HepG2 (cell line): ENCODE measurements around the gene TOP2A. TPM values are rescaled to one million over a fixed set of nuclear protein-coding genes. Genes with fewer than 3 reads are reported as not detected.
A peak's percentile ranks its signal among the peaks of the same experiment; 100 is the strongest.

Experiments used
- ADNP ChIP-seq: sonication (generic); formaldehyde crosslinking; IDR thresholded peaks from 2 replicates; pipeline ENCODE4 v1.4.0; 2020; ENCODE audit warnings: missing genetic modification reagents
- AKAP8 ChIP-seq: sonication (generic); formaldehyde crosslinking; IDR thresholded peaks from 2 replicates; pipeline ENCODE4 v1.5.1; 2020; ENCODE audit warnings: mild to moderate bottlenecking, missing genetic modification reagents
- FOSL1 ChIP-seq: sonication (generic); formaldehyde crosslinking; IDR thresholded peaks from 2 replicates; pipeline ENCODE4 v1.9.0; 2021; ENCODE audit warnings: missing genetic modification reagents, borderline replicate concordance
- KLF16 ChIP-seq, 2 experiments: sonication (generic) in 1 of 2; formaldehyde crosslinking in 1 of 2; IDR thresholded peaks; 2 replicates each; pipeline versions ENCODE4 v1.6.1 to v1.8.0; 2016 to 2023; ENCODE audit warnings: missing genetic modification reagents in 2 of 2, missing compliant biosample characterization in 1 of 2
- MED13 ChIP-seq: sonication (generic); formaldehyde crosslinking; IDR thresholded peaks from 2 replicates; pipeline ENCODE4 v1.5.0; 2020; ENCODE audit warnings: missing genetic modification reagents
- NAIF1 ChIP-seq: sonication (generic); formaldehyde crosslinking; IDR thresholded peaks from 2 replicates; pipeline ENCODE4 v1.5.0; 2020; ENCODE audit warnings: mild to moderate bottlenecking, missing genetic modification reagents, borderline replicate concordance
- NFRKB ChIP-seq: fragments of 450-650 bp; IDR thresholded peaks from 2 replicates; pipeline ENCODE4 v1.6.1; 2017
- SRSF1 ChIP-seq: fragments of 200-400 bp; formaldehyde crosslinking; optimal IDR thresholded peaks from 2 replicates; pipeline ENCODE3; 2017; ENCODE audit warnings: mild to moderate bottlenecking, low read depth, low read length, moderate library complexity
- TAF1 ChIP-seq: sonication (generic); formaldehyde crosslinking; IDR thresholded peaks from 2 replicates; pipeline ENCODE4 v1.4.0; 2020; ENCODE audit warnings: missing genetic modification reagents
- ZMYM3 ChIP-seq: sonication (generic); formaldehyde crosslinking; IDR thresholded peaks from 2 replicates; pipeline ENCODE4 v1.5.1; 2020; ENCODE audit warnings: mild to moderate bottlenecking, missing genetic modification reagents
- ZNF3 ChIP-seq: IDR thresholded peaks from 2 replicates; pipeline ENCODE4 v1.7.0; 2017; ENCODE audit warnings: inconsistent platforms
- ZNF678 ChIP-seq: sonication (generic); formaldehyde crosslinking; IDR thresholded peaks from 2 replicates; pipeline ENCODE4 v1.4.0; 2020; ENCODE audit warnings: mild to moderate bottlenecking, missing genetic modification reagents
- ZNF772 ChIP-seq: sonication (generic); formaldehyde crosslinking; IDR thresholded peaks from 2 replicates; pipeline ENCODE4 v1.5.0; 2020; ENCODE audit warnings: mild to moderate bottlenecking, missing genetic modification reagents
- polyA plus RNA-seq, 8 experiments: library from polyadenylated mRNA; depleted of rRNA in 3 of 8; stranded (reverse) in 7 of 8; unstranded in 1 of 8; fragments of >200 nt; fragmentation: Illumina TruSeq in 4 of 8; extraction: Trizol in 4 of 8; gene quantifications; 2 replicates each; pipeline versions ENCODE4 v1.2.1 to v1.2.3, GENCODE V29; 2011 to 2016; ENCODE audit warnings: low read depth in 4 of 8, missing spikeins in 1 of 8, mixed read lengths in 1 of 8; ENCODE audit not compliant: insufficient read depth in 1 of 8
- total RNA-seq, 5 experiments: library from RNA; depleted of rRNA; stranded (reverse); fragments of >200 nt; fragmentation: Illumina TruSeq; extraction: Trizol; gene quantifications; 2 replicates each; pipeline ENCODE4 v1.2.3, GENCODE V29; 2016; ENCODE audit warnings: low read depth in 1 of 5
- TF ChIP-seq, protein P1 (sequence below): sonication (generic); formaldehyde crosslinking; IDR thresholded peaks from 2 replicates; pipeline ENCODE4 v1.4.0; 2020; ENCODE audit warnings: missing genetic modification reagents
- TF ChIP-seq, protein P2 (sequence below): sonication (generic); formaldehyde crosslinking; IDR thresholded peaks from 2 replicates; pipeline ENCODE4 v1.4.0; 2020; ENCODE audit warnings: mild to moderate bottlenecking, missing genetic modification reagents
- TF ChIP-seq, protein P3 (sequence below): sonication (generic); formaldehyde crosslinking; IDR thresholded peaks from 2 replicates; pipeline ENCODE4 v1.4.0; 2020; ENCODE audit warnings: missing genetic modification reagents, borderline replicate concordance

TOP2A gene
- total and polyA plus RNA-seq, 2 of the 13 experiments (the other 11 are each of a cell fraction or from before 2014, with no cell fraction given), result 108 to 327 TPM

DNA sequence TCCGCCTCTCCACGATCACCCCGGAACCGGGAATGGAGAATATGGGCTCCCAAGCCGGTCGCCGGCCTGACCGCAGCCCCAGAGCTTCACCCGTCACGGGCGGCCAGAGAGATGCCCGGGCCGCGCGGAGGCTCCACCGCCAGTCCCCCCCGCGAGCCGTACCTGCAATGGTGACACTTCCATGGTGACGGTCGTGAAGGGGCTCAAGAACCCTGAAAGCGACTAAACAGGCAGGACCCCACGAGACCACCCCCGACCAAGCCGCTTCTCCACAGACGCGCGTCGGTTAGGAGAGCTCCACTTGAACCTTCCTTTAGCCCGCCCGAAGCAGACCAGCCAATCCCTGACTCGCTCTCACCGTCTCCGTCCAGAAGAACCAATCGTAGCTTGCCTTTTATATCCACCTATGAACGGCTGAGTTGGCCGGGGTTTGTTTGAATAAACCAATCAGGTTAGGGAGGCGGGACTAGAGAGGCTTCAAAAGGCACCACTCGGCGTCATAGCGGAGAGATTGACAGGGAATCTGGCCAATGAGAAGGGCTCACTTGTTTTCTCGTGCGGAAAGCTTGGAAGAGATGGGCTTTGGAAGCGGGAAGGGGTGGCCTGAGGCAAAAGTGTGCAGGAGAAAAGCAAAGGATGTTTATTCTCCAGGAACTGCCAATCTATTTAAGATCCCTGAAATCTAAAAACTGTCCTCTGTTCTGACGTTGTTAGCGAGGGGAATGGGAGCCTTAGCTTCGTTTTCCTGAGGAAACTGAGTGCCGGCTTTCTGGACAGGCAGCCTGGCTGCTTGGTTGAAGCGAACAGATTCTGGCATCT is at the start of gene TOP2A (continued):
- TF ChIP-seq, protein P1, sequence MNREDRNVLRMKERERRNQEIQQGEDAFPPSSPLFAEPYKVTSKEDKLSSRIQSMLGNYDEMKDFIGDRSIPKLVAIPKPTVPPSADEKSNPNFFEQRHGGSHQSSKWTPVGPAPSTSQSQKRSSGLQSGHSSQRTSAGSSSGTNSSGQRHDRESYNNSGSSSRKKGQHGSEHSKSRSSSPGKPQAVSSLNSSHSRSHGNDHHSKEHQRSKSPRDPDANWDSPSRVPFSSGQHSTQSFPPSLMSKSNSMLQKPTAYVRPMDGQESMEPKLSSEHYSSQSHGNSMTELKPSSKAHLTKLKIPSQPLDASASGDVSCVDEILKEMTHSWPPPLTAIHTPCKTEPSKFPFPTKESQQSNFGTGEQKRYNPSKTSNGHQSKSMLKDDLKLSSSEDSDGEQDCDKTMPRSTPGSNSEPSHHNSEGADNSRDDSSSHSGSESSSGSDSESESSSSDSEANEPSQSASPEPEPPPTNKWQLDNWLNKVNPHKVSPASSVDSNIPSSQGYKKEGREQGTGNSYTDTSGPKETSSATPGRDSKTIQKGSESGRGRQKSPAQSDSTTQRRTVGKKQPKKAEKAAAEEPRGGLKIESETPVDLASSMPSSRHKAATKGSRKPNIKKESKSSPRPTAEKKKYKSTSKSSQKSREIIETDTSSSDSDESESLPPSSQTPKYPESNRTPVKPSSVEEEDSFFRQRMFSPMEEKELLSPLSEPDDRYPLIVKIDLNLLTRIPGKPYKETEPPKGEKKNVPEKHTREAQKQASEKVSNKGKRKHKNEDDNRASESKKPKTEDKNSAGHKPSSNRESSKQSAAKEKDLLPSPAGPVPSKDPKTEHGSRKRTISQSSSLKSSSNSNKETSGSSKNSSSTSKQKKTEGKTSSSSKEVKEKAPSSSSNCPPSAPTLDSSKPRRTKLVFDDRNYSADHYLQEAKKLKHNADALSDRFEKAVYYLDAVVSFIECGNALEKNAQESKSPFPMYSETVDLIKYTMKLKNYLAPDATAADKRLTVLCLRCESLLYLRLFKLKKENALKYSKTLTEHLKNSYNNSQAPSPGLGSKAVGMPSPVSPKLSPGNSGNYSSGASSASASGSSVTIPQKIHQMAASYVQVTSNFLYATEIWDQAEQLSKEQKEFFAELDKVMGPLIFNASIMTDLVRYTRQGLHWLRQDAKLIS (CRISPR knock-in tag), result no peak; the same call in 1 of the 2 replicates
- TF ChIP-seq, protein P2, sequence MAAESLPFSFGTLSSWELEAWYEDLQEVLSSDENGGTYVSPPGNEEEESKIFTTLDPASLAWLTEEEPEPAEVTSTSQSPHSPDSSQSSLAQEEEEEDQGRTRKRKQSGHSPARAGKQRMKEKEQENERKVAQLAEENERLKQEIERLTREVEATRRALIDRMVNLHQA, result no peak
- TF ChIP-seq, protein P3, sequence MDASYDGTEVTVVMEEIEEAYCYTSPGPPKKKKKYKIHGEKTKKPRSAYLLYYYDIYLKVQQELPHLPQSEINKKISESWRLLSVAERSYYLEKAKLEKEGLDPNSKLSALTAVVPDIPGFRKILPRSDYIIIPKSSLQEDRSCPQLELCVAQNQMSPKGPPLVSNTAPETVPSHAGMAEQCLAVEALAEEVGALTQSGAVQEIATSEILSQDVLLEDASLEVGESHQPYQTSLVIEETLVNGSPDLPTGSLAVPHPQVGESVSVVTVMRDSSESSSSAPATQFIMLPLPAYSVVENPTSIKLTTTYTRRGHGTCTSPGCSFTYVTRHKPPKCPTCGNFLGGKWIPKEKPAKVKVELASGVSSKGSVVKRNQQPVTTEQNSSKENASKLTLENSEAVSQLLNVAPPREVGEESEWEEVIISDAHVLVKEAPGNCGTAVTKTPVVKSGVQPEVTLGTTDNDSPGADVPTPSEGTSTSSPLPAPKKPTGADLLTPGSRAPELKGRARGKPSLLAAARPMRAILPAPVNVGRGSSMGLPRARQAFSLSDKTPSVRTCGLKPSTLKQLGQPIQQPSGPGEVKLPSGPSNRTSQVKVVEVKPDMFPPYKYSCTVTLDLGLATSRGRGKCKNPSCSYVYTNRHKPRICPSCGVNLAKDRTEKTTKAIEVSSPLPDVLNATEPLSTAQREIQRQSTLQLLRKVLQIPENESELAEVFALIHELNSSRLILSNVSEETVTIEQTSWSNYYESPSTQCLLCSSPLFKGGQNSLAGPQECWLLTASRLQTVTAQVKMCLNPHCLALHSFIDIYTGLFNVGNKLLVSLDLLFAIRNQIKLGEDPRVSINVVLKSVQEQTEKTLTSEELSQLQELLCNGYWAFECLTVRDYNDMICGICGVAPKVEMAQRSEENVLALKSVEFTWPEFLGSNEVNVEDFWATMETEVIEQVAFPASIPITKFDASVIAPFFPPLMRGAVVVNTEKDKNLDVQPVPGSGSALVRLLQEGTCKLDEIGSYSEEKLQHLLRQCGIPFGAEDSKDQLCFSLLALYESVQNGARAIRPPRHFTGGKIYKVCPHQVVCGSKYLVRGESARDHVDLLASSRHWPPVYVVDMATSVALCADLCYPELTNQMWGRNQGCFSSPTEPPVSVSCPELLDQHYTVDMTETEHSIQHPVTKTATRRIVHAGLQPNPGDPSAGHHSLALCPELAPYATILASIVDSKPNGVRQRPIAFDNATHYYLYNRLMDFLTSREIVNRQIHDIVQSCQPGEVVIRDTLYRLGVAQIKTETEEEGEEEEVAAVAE (CRISPR knock-in tag), result peak; percentile 98
- TF ChIP-seq FOSL1 (no peak), SRSF1 (peak; percentile 53), ZNF772 (CRISPR knock-in tag) (peak; percentile 76), ZMYM3 (CRISPR knock-in tag) (no peak; the same call in 1 of the 2 replicates), ZNF678 (CRISPR knock-in tag) (no peak), ZNF3 (CRISPR knock-in tag) (no peak), NFRKB (no peak), NAIF1 (CRISPR knock-in tag) (peak; percentile 71; the same call in 1 of the 2 replicates), ADNP (CRISPR knock-in tag) (no peak), AKAP8 (CRISPR knock-in tag) (peak; percentile 84), MED13 (CRISPR knock-in tag) (peak; percentile 69; the same call in 1 of the 2 replicates), KLF16 (CRISPR knock-in tag; IDR thresholded peaks at IDR 0.05) (peak in 1 of 2 experiments; percentile 56; a peak in 1 of 4 replicates), TAF1 (CRISPR knock-in tag) (peak; percentile 73)
